SK-N-SH treated with all-trans-retinoic acid at 6 μM for 48 hours (cell line): ENCODE data around the gene ARHGAP30.

Source experiments
- ATAC-seq: fragments of 200-7000 bp; cut with Tn5 transposase; 3 replicates; pipeline ENCODE4 v1.9.1; 2020; ENCODE audit warnings: mild to moderate bottlenecking, moderate library complexity
- ARNTL ChIP-seq: fragments of 450-650 bp; formaldehyde crosslinking; IDR thresholded peaks from 2 replicates; pipeline ENCODE4 v1.5.0; 2020; ENCODE audit warnings: low read depth, mild to moderate bottlenecking, moderate library complexity, borderline replicate concordance
- BACH2 ChIP-seq: fragments of 250-450 bp; sonication (Bioruptor Pico); IDR thresholded peaks from 2 replicates; pipeline ENCODE4 v1.9.0; 2021; ENCODE audit warnings: mild to moderate bottlenecking, borderline replicate concordance
- CREB5 ChIP-seq: fragments of 250-450 bp; sonication (Bioruptor Pico); IDR thresholded peaks from 2 replicates; pipeline ENCODE4 v1.5.1; 2020; ENCODE audit warnings: low read depth, mild to moderate bottlenecking, moderate library complexity
- CSDC2 ChIP-seq: fragments of 250-450 bp; sonication (Bioruptor Pico); IDR thresholded peaks from 2 replicates; pipeline ENCODE4 v1.5.0; 2020; ENCODE audit warnings: mild to moderate bottlenecking, moderate library complexity
- CSRNP3 ChIP-seq: fragments of 250-450 bp; sonication (Bioruptor Pico); IDR thresholded peaks from 2 replicates; pipeline ENCODE4 v1.5.1; 2021; ENCODE audit warnings: mild to moderate bottlenecking, moderate library complexity
- ESRRG ChIP-seq: fragments of 250-450 bp; sonication (Bioruptor Pico); IDR thresholded peaks from 2 replicates; pipeline ENCODE4 v1.6.1; 2021; ENCODE audit warnings: mild to moderate bottlenecking
- GLIS3 ChIP-seq: fragments of 250-450 bp; sonication (Bioruptor Pico); IDR thresholded peaks from 2 replicates; pipeline ENCODE4 v1.5.0; 2020; ENCODE audit warnings: mild to moderate bottlenecking, moderate library complexity
- ISL1 ChIP-seq: fragments of 250-450 bp; sonication (Bioruptor Pico); IDR thresholded peaks from 2 replicates; pipeline ENCODE4 v2.1.2; 2022; ENCODE audit warnings: mild to moderate bottlenecking, moderate library complexity
- OSR1 ChIP-seq: fragments of 250-450 bp; sonication (Bioruptor Pico); IDR thresholded peaks from 2 replicates; pipeline ENCODE4 v1.8.0; 2022; ENCODE audit warnings: moderate library complexity, mild to moderate bottlenecking, inconsistent platforms
- PATZ1 ChIP-seq: fragments of 250-450 bp; sonication (Bioruptor Pico); IDR thresholded peaks from 2 replicates; pipeline ENCODE4 v1.8.0; 2020; ENCODE audit warnings: mild to moderate bottlenecking, moderate library complexity, borderline replicate concordance
- POU6F1 ChIP-seq: fragments of 250-450 bp; sonication (Bioruptor Pico); IDR thresholded peaks from 2 replicates; pipeline ENCODE4 v1.8.0; 2021; ENCODE audit warnings: low read depth, mild to moderate bottlenecking, moderate library complexity, borderline replicate concordance
- PPARA ChIP-seq: fragments of 250-450 bp; sonication (Bioruptor Pico); IDR thresholded peaks from 2 replicates; pipeline ENCODE4 v1.5.0; 2020; ENCODE audit warnings: mild to moderate bottlenecking, borderline replicate concordance
- TOX ChIP-seq: fragments of 250-450 bp; sonication (Bioruptor Pico); IDR thresholded peaks from 2 replicates; pipeline ENCODE4 v1.8.0; 2021; ENCODE audit warnings: mild to moderate bottlenecking, moderate library complexity, borderline replicate concordance
- ZC3H10 ChIP-seq: fragments of 250-450 bp; sonication (Bioruptor Pico); IDR thresholded peaks from 2 replicates; pipeline ENCODE4 v1.5.1; 2021; ENCODE audit warnings: mild to moderate bottlenecking, moderate library complexity
- ZNF565 ChIP-seq: fragments of 450-650 bp; formaldehyde crosslinking; conservative IDR thresholded peaks from 2 replicates; pipeline ENCODE4 v1.5.0; 2020; ENCODE audit warnings: low read depth, mild to moderate bottlenecking, moderate library complexity
- ZNF70 ChIP-seq: fragments of 450-650 bp; formaldehyde crosslinking; IDR thresholded peaks from 2 replicates; pipeline ENCODE4 v1.5.0; 2020; ENCODE audit warnings: mild to moderate bottlenecking, moderate library complexity

The ARHGAP30 gene

GRCh38 chr1:161095230-161095629 lies 25.5 kb upstream of the ARHGAP30 start:
- ATAC-seq = no peak
- TF ChIP-seq OSR1 (CRISPR knock-in tag) (no peak), CSDC2 (no peak), CREB5 (CRISPR knock-in tag) (no peak), TOX (CRISPR knock-in tag) (no peak), GLIS3 (CRISPR knock-in tag) (no peak), ZNF70 (CRISPR knock-in tag) (no peak), POU6F1 (CRISPR knock-in tag) (no peak), ESRRG (CRISPR knock-in tag) (no peak), ZC3H10 (CRISPR knock-in tag) (no peak), BACH2 (CRISPR knock-in tag) (no peak), ISL1 (CRISPR knock-in tag) (no peak), CSRNP3 (CRISPR knock-in tag) (no peak), PPARA (CRISPR knock-in tag) (no peak)

- TF ChIP-seq POU6F1 (CRISPR knock-in tag) (no peak), ESRRG (CRISPR knock-in tag) (no peak), ZNF70 (CRISPR knock-in tag) (no peak), CSDC2 (no peak)
- ATAC-seq = no peak
Observed at GRCh38 chr1:161094481-161094880, 24.8 kb upstream of the ARHGAP30 start.

GRCh38 chr1:161092621-161093028 lies 22.9 kb upstream of the ARHGAP30 start:
- TF ChIP-seq ZNF70 (CRISPR knock-in tag) = no peak
- no peak for TF ChIP-seq PATZ1 (CRISPR knock-in tag)
- TF ChIP-seq TOX (CRISPR knock-in tag) = no peak
- TF ChIP-seq POU6F1 (CRISPR knock-in tag) = no peak
- TF ChIP-seq BACH2 (CRISPR knock-in tag) = no peak
- TF ChIP-seq ZNF565 (CRISPR knock-in tag) = no peak
- TF ChIP-seq CSDC2 = no peak
- TF ChIP-seq ESRRG (CRISPR knock-in tag) = no peak
- no peak for TF ChIP-seq ARNTL (CRISPR knock-in tag)
- TF ChIP-seq CSRNP3 (CRISPR knock-in tag) = no peak
- ATAC-seq = peak; percentile 23; the same call in 1 of the 3 replicates
